Measurements from ENCODE around the gene SLC25A36. TPM values are rescaled to one million over a fixed set of nuclear protein-coding genes. Genes with fewer than 3 reads are reported as not detected.

SLC25A36 gene
- total RNA-seq, 1 experiment from 2014 or later: 78.4 TPM

DNA sequence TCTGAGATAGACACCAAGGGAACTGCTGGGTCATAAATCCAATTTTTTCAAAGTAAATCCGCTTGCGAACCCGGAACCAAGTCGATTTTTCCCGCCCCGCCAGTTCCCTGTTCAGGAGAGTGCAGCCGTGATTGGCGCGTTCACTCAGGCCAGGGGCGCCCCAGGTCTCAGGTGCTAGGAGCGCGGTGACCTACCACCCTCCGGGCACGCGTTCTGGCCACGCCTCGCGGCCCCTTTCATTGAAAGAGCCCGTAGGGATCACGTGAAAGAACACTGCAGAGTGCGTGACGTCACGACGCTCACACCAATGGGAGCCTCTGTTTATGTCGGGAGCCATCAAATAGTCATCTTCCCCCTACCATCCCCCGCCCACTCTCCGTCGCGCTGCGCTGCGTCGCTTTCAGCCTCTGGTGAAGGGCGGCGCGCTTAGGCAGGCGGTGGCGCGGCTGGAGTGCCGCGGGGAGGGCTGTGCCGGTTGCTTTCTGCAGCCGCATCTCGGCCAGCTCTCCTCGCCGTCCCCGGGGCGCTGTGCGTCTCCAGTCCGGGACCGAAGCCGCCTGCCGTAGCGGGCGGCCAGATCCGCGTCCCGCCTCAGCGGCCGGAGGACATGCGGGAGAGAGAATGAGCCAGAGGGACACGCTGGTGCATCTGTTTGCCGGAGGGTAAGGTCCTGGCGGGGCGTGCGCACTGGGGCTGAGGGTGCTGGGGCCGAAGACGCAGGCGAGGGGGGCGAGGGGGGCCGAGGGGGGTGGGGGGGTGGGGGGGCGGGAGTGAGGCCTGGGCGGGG is at the start of gene SLC25A36 (continued):
- TF ChIP-seq ZSCAN18 (CRISPR knock-in tag; IDR thresholded peaks at IDR 0.05): no peak
- peak; percentile 85 for TF ChIP-seq ARID4B (CRISPR knock-in tag; IDR thresholded peaks at IDR 0.05; ENCODE audit: borderline replicate concordance)
- TF ChIP-seq NFYB (CRISPR knock-in tag; conservative IDR thresholded peaks at IDR 0.05; ENCODE audit: low read depth): peak; percentile 71
- TF ChIP-seq ZNF671 (CRISPR knock-in tag; IDR thresholded peaks at IDR 0.05): no peak
- TF ChIP-seq TEAD1 (CRISPR knock-in tag; IDR thresholded peaks at IDR 0.05): peak; percentile 58; the same call in 1 of the 2 replicates
- peak; percentile 92 for TF ChIP-seq SP1 (CRISPR knock-in tag; conservative IDR thresholded peaks at IDR 0.05)
- TF ChIP-seq PRDM15 (CRISPR knock-in tag; IDR thresholded peaks at IDR 0.05): peak; percentile 43; the same call in 1 of the 2 replicates
- TF ChIP-seq GRHL2 (CRISPR knock-in tag; IDR thresholded peaks at IDR 0.05; ENCODE audit: insufficient replicate concordance, severe bottlenecking): no peak
- no peak for TF ChIP-seq CDX4 (CRISPR knock-in tag; IDR thresholded peaks at IDR 0.05; ENCODE audit: borderline replicate concordance)
- TF ChIP-seq MXD4 (CRISPR knock-in tag; IDR thresholded peaks at IDR 0.05; ENCODE audit: borderline replicate concordance): no peak
- TF ChIP-seq IRF2 (CRISPR knock-in tag; IDR thresholded peaks at IDR 0.05; ENCODE audit: borderline replicate concordance, low read depth): no peak
- TF ChIP-seq PRRX2 (CRISPR knock-in tag; IDR thresholded peaks at IDR 0.05): no peak
- TF ChIP-seq ATF1 (CRISPR knock-in tag; IDR thresholded peaks at IDR 0.05): no peak
- TF ChIP-seq TP53 (CRISPR knock-in tag; IDR thresholded peaks at IDR 0.05): peak; percentile 77
- TF ChIP-seq, protein P1, sequence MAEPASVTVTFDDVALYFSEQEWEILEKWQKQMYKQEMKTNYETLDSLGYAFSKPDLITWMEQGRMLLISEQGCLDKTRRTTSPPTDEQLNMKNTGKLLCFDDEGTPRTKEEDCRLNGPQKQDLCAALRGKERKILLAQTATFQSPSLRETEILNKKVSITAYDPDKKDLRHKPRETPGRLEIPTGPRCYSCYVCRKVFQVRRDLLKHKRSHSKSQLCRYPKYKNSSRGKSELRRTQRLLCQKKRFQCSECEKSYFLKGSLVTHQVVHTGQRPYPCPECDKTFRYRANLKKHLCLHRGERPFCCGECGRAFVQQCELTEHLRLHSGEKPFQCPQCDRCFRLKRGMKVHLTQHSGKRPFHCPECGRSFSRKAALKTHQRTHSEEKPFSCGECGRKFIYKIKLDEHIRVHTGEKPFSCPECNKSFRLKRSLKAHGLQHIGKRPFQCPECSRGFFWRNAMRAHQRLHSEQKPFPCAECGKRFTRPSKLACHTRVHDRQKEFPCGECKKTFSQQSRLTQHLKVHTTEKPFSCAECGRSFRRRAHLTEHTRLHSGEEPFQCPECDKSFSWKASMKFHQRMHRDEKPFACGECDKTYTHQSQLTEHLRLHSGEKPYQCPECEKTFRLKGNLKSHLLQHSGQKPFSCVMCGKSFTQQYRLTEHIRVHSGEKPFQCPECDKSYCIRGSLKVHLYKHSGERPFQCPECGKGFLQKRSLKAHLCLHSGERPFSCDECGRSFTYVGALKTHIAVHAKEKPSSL (CRISPR knock-in tag; conservative IDR thresholded peaks at IDR 0.05): no peak
- TF ChIP-seq ZNF138 (CRISPR knock-in tag; conservative IDR thresholded peaks at IDR 0.05): no peak
- TF ChIP-seq ZNF396 (CRISPR knock-in tag; IDR thresholded peaks at IDR 0.05; ENCODE audit: borderline replicate concordance): no peak
- TF ChIP-seq FOXK1 (CRISPR knock-in tag; IDR thresholded peaks at IDR 0.05): peak; percentile 100
- TF ChIP-seq, protein P2, sequence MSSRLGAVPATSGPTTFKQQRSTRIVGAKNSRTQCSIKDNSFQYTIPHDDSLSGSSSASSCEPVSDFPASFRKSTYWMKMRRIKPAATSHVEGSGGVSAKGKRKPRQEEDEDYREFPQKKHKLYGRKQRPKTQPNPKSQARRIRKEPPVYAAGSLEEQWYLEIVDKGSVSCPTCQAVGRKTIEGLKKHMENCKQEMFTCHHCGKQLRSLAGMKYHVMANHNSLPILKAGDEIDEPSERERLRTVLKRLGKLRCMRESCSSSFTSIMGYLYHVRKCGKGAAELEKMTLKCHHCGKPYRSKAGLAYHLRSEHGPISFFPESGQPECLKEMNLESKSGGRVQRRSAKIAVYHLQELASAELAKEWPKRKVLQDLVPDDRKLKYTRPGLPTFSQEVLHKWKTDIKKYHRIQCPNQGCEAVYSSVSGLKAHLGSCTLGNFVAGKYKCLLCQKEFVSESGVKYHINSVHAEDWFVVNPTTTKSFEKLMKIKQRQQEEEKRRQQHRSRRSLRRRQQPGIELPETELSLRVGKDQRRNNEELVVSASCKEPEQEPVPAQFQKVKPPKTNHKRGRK (CRISPR knock-in tag; IDR thresholded peaks at IDR 0.05; ENCODE audit: borderline replicate concordance): no peak
- peak; percentile 97 for TF ChIP-seq ZNF232 (CRISPR knock-in tag; IDR thresholded peaks at IDR 0.05)
- peak; percentile 90 for TF ChIP-seq FOXP4 (CRISPR knock-in tag; IDR thresholded peaks at IDR 0.05)
- TF ChIP-seq ZNF219 (CRISPR knock-in tag; IDR thresholded peaks at IDR 0.05; ENCODE audit: borderline replicate concordance): no peak
